Peyer's patch (tissue), 4 donors: Measurements from ENCODE around the gene SUGP2. TPM values are rescaled to one million over a fixed set of nuclear protein-coding genes. Genes with fewer than 3 reads are reported as not detected.
A peak's percentile ranks its signal among the peaks of the same experiment; 100 is the strongest.

Experiments used
- DNase-seq, 3 donors: peaks; one replicate each; pipeline ENCODE4 v3.0.0-alpha.2; 2017 to 2019
- H3K27ac ChIP-seq, 4 donors: fragments of 200-600 bp; sonication (generic); one replicate each; pipeline ENCODE4 v1.5.1; 2016 to 2019
- H3K27me3 ChIP-seq, 2 donors: fragments of 200-600 bp; sonication (generic); one replicate each; pipeline ENCODE4 v1.5.1; 2019
- H3K36me3 ChIP-seq, 3 donors: fragments of 200-600 bp; sonication (generic); one replicate each; pipeline ENCODE4 v1.5.1; 2016 to 2019
- H3K4me1 ChIP-seq, 4 donors: fragments of 200-600 bp; sonication (generic); one replicate each; pipeline ENCODE4 v1.5.1; 2016 to 2019
- H3K4me3 ChIP-seq, 4 donors: fragments of 200-600 bp; sonication (generic); 1 replicate in 3 of 4; 2 replicates in 1 of 4; pipeline ENCODE4 v1.5.1; 2016 to 2019; ENCODE audit warnings: mild to moderate bottlenecking in 1 of 4
- H3K9me3 ChIP-seq, 4 donors: fragments of 200-600 bp; sonication (generic); one replicate each; pipeline ENCODE4 v1.5.1; 2016 to 2019; ENCODE audit warnings: mild to moderate bottlenecking in 1 of 4
- CTCF ChIP-seq, 6 experiments: fragments of 450-650 bp in 4 of 6; fragments of 200-600 bp in 2 of 6; sonication (generic) in 1 of 6; IDR thresholded peaks; one replicate each; pipeline ENCODE4 v1.5.1; 2017 to 2019; ENCODE audit warnings: antibody characterized with exemption in 6 of 6, mild to moderate bottlenecking in 3 of 6, moderate library complexity in 1 of 6
- POLR2A ChIP-seq, 2 donors: fragments of 450-650 bp; IDR thresholded peaks; one replicate each; pipeline ENCODE4 v1.5.1; 2017; ENCODE audit warnings: antibody characterized with exemption in 2 of 2, mild to moderate bottlenecking in 2 of 2, moderate library complexity in 2 of 2
- total RNA-seq, 4 donors: library from RNA; depleted of rRNA; stranded (reverse); fragments of >200 nt; gene quantifications; one replicate each; pipeline ENCODE4 v1.1.0, GENCODE V29; 2016

Gene SUGP2
- total RNA-seq, 4 donors from 2014 or later = 32.9 to 157 (median 75.8) TPM

GRCh38 chr19:18990128-18990708 lies 43.1 kb downstream of the SUGP2 start:
- no peak overlapping the region for H3K4me3 ChIP-seq

GRCh38 chr19:18989316-18989715 lies 44.0 kb downstream of the SUGP2 start:
- Histone ChIP-seq H3K9me3 (no peaks in the 10 kb centered on the region), H3K36me3 (peaks cover 0 to 28% (median 0%) of the 10 kb centered on the region in 3 donors), H3K27ac (no peak overlapping the region), H3K4me3 (no peak overlapping the region), H3K4me1 (peaks cover 0 to 10% (median 0%) of the 10 kb centered on the region in 4 donors), H3K27me3 (no peaks in the 10 kb centered on the region)
- no peak for DNase-seq
- no peak for TF ChIP-seq POLR2A (IDR thresholded peaks at IDR 0.05)
- no peak for TF ChIP-seq CTCF (IDR thresholded peaks at IDR 0.05)

More at GRCh38 chr19:18990128-18990708, 43.1 kb downstream of the SUGP2 start:
- no peak for DNase-seq
- H3K9me3 ChIP-seq = no peaks in the 10 kb centered on the region
- H3K27me3 ChIP-seq = no peaks in the 10 kb centered on the region
- peaks cover 0 to 10% (median 0%) of the 10 kb centered on the region in 4 donors for H3K4me1 ChIP-seq
- no peak for TF ChIP-seq POLR2A (IDR thresholded peaks at IDR 0.05)
- TF ChIP-seq CTCF (IDR thresholded peaks at IDR 0.05) = no peak
- H3K27ac ChIP-seq = no peak overlapping the region
- peaks cover 0 to 37% (median 0%) of the 10 kb centered on the region in 3 donors for H3K36me3 ChIP-seq

GRCh38 chr19:18987456-18987855 lies 45.9 kb downstream of the SUGP2 start:
- Histone ChIP-seq H3K27ac (no peak overlapping the region), H3K27me3 (no peaks in the 10 kb centered on the region), H3K4me1 (peaks cover 0 to 10% (median 0%) of the 10 kb centered on the region in 4 donors), H3K36me3 (peaks cover 0 to 11% (median 0%) of the 10 kb centered on the region in 3 donors), H3K4me3 (no peak overlapping the region), H3K9me3 (no peaks in the 10 kb centered on the region)
- TF ChIP-seq POLR2A (IDR thresholded peaks at IDR 0.05) = no peak
- TF ChIP-seq CTCF (IDR thresholded peaks at IDR 0.05) = no peak
- DNase-seq = no peak

- Histone ChIP-seq H3K4me1 (peaks cover 0 to 10% (median 0%) of the 10 kb centered on the region in 4 donors), H3K27me3 (no peaks in the 10 kb centered on the region), H3K36me3 (no peaks in the 10 kb centered on the region), H3K9me3 (no peaks in the 10 kb centered on the region), H3K27ac (peak overlapping the region in 1 of 4 donors; percentile 10), H3K4me3 (no peak overlapping the region)
- no peak for TF ChIP-seq POLR2A (IDR thresholded peaks at IDR 0.05)
- no peak for TF ChIP-seq CTCF (IDR thresholded peaks at IDR 0.05)
- no peak for DNase-seq
Measured at GRCh38 chr19:18985257-18985656, 48.1 kb downstream of the SUGP2 start.

GRCh38 chr19:18984251-18984650 lies 49.1 kb downstream of the SUGP2 start:
- Histone ChIP-seq H3K4me3 (no peak overlapping the region), H3K9me3 (no peaks in the 10 kb centered on the region), H3K36me3 (no peaks in the 10 kb centered on the region), H3K27ac (no peak overlapping the region), H3K4me1 (peaks cover 0 to 10% (median 0%) of the 10 kb centered on the region in 4 donors), H3K27me3 (no peaks in the 10 kb centered on the region)
- DNase-seq = no peak
- TF ChIP-seq POLR2A (IDR thresholded peaks at IDR 0.05) = no peak
- no peak for TF ChIP-seq CTCF (IDR thresholded peaks at IDR 0.05)
